ENCODE measurements around the gene SLC2A13.
"Not testable (repeated sequence)": the region's sequence is repeated elsewhere in the genome, so short reads cannot be mapped to it uniquely, and the experiment has no call there.

The SLC2A13 gene

GRCh38 chr12:39848218-39848617 lies 257.7 kb downstream of the SLC2A13 start:
- FAIRE-seq: not testable (repeated sequence)

- FAIRE-seq: no peak
Measured at GRCh38 chr12:39846971-39847650, 258.8 kb downstream of the SLC2A13 start.

GRCh38 chr12:39846304-39846703 lies 259.6 kb downstream of the SLC2A13 start:
- FAIRE-seq: no peak

- no peak for FAIRE-seq
Measured at GRCh38 chr12:39840422-39840821, 265.5 kb downstream of the SLC2A13 start.

GRCh38 chr12:39839072-39839471 lies 266.8 kb downstream of the SLC2A13 start:
- FAIRE-seq: no peak

- FAIRE-seq: no peak
Measured at GRCh38 chr12:39835517-39836489, 270.1 kb downstream of the SLC2A13 start.

- FAIRE-seq: no peak
Measured at GRCh38 chr12:39831587-39832315, 274.1 kb downstream of the SLC2A13 start.

GRCh38 chr12:39830852-39831520 lies 274.9 kb downstream of the SLC2A13 start:
- no peak for FAIRE-seq

GRCh38 chr12:39830171-39830570 lies 275.7 kb downstream of the SLC2A13 start:
- no peak for FAIRE-seq

- FAIRE-seq: no peak
Measured at GRCh38 chr12:39824505-39825212, 281.2 kb downstream of the SLC2A13 start.

- FAIRE-seq: no peak
Measured at GRCh38 chr12:39816671-39817185, 289.2 kb downstream of the SLC2A13 start.

- FAIRE-seq: no peak
Measured at GRCh38 chr12:39815746-39816145, 290.1 kb downstream of the SLC2A13 start.

GRCh38 chr12:39814626-39815025 lies 291.3 kb downstream of the SLC2A13 start:
- no peak for FAIRE-seq

- FAIRE-seq: no peak
Measured at GRCh38 chr12:39813776-39814175, 292.1 kb downstream of the SLC2A13 start.

GRCh38 chr12:39812456-39812855 lies 293.4 kb downstream of the SLC2A13 start:
- FAIRE-seq: not testable (repeated sequence)

- no peak for FAIRE-seq
Measured at GRCh38 chr12:39807043-39807442, 298.8 kb downstream of the SLC2A13 start.

GRCh38 chr12:39805651-39806050 lies 300.2 kb downstream of the SLC2A13 start:
- FAIRE-seq: no peak

- FAIRE-seq: no peak
Measured at GRCh38 chr12:39804898-39805297, 301.0 kb downstream of the SLC2A13 start.

- FAIRE-seq: no peak
Measured at GRCh38 chr12:39804479-39804878, 301.4 kb downstream of the SLC2A13 start.

- FAIRE-seq: no peak
Measured at GRCh38 chr12:39803151-39803550, 302.7 kb downstream of the SLC2A13 start.

- no peak for FAIRE-seq
Measured at GRCh38 chr12:39798977-39799376, 306.9 kb downstream of the SLC2A13 start.

- FAIRE-seq: no peak
Measured at GRCh38 chr12:39798429-39798828, 307.5 kb downstream of the SLC2A13 start.

Data from TTC549 (cell line).